ENCODE measurements around the gene KDM5B. TPM values are rescaled to one million over a fixed set of nuclear protein-coding genes. Genes with fewer than 3 reads are reported as not detected.

KDM5B gene
- total and polyA plus RNA-seq, 5 donors from 2014 or later, result 13.7 to 77.7 (median 15.1) TPM

GRCh38 chr1:202811296-202812175 is 3.3 kb upstream of the KDM5B start:
- Histone ChIP-seq H3K4me3 (ENCODE audit: low read depth, low read length) (peak overlapping the region; percentile 62), H3K36me3 (ENCODE audit: control insufficient read depth, insufficient read depth, low read length) (no peaks in the 10 kb centered on the region), H3K27ac (ENCODE audit: insufficient read depth, low read length, poor library complexity, severe bottlenecking) (no peak overlapping the region), H3K4me1 (ENCODE audit: control insufficient read depth, insufficient read depth, low read length, poor library complexity, severe bottlenecking) (peaks cover 23% of the 10 kb centered on the region), H3K9me3 (ENCODE audit: control insufficient read depth in 2 of 2, low read length in 2 of 2) (no peaks in the 10 kb centered on the region), H3K27me3 (ENCODE audit: control insufficient read depth, insufficient read depth, low read length) (no peaks in the 10 kb centered on the region)
- ATAC-seq (ENCODE audit: low read depth in 2 of 2), result no peak
- peak; percentile 25 to 69 (median 30) for DNase-seq
- no peaks in the 10 kb centered on the region for H3K9me3 Mint-ChIP-seq
- H3K27me3 Mint-ChIP-seq, result peaks cover 27% of the 10 kb centered on the region
- peak overlapping the region; percentile 86 to 99 (median 95) for H3K4me3 Mint-ChIP-seq
- H3K36me3 Mint-ChIP-seq, result no peaks in the 10 kb centered on the region
- H3K4me1 Mint-ChIP-seq, result peaks cover 10 to 29% (median 22%) of the 10 kb centered on the region in 4 donors
- peak overlapping the region in 2 of 3 donors; percentile 66 to 94 for H3K27ac Mint-ChIP-seq

DNA sequence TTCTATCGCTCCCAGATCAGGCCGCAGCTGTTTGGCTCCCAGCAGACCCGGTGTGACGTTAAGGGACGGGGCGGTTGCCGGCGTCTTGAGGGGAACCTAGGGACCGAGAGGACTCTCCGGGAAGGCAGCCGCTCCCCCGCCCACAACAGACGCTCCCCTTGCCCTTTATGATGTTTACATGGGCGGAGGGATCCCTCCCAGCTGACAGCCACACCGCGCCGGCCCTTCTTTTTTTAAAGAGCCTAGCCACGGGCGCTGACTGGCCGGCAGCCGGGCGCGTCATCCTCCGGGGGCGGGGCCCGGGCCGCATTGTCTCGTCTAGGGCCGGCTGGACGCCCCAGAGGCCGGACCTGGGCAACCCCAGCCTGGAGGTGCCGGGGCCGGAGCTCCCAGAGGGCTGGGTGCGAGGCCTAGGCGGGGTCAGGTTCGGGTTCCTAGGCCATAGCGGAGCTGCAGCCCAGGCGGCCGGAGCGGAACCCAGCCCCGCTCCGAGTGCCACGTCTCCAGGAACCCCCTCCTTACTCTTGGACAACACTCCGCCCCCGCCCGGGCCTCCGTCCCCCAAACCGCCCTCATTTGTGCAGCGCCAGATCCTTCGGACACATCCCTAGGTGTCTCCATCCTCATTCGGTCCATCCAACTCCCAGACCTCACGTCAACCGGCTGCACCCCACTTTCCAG is 2.5 kb upstream of the KDM5B start, which contains the start of gene PCAT6:
Gene PCAT6 (plus strand): TSS at position 340 of the 681 bp plus-strand sequence.
- H3K27ac Mint-ChIP-seq, result peak within 1 kb of the TSS; percentile 45 to 94 (median 66)
- H3K36me3 ChIP-seq (ENCODE audit: control insufficient read depth, insufficient read depth, low read length), result no peaks in the 10 kb centered on the region
- H3K9me3 ChIP-seq (ENCODE audit: control insufficient read depth in 2 of 2, low read length in 2 of 2), result no peaks in the 10 kb centered on the region
- peaks cover 24% of the 10 kb centered on the region for H3K27me3 Mint-ChIP-seq
- peak within 1 kb of the TSS; percentile 88 for H3K4me3 ChIP-seq (ENCODE audit: low read depth, low read length)
- H3K9me3 Mint-ChIP-seq, result no peaks in the 10 kb centered on the region
- DNase-seq (peak; percentile 80 to 95 (median 85)), ATAC-seq (ENCODE audit: low read depth in 2 of 2) (peak; percentile 74 to 81)
- H3K4me1 Mint-ChIP-seq, result peaks cover 15 to 36% (median 28%) of the 10 kb centered on the region in 4 donors
- H3K27me3 ChIP-seq (ENCODE audit: control insufficient read depth, insufficient read depth, low read length), result no peaks in the 10 kb centered on the region
- H3K27ac ChIP-seq (ENCODE audit: insufficient read depth, low read length, poor library complexity, severe bottlenecking), result peak within 1 kb of the TSS; percentile 51
- no peaks in the 10 kb centered on the region for H3K36me3 Mint-ChIP-seq
- H3K4me1 ChIP-seq (ENCODE audit: control insufficient read depth, insufficient read depth, low read length, poor library complexity, severe bottlenecking), result peaks cover 30% of the 10 kb centered on the region
- peak within 1 kb of the TSS; percentile 86 to 99 (median 95) for H3K4me3 Mint-ChIP-seq

GRCh38 chr1:202810193-202810614 is 2.0 kb upstream of the KDM5B start:
- Mint-ChIP-seq H3K36me3 (no peaks in the 10 kb centered on the region), H3K27ac (peak overlapping the region; percentile 45 to 87 (median 66)), H3K4me1 (peaks cover 15 to 42% (median 34%) of the 10 kb centered on the region in 4 donors), H3K4me3 (peak overlapping the region; percentile 86 to 99 (median 95)), H3K27me3 (peaks cover 23% of the 10 kb centered on the region), H3K9me3 (no peaks in the 10 kb centered on the region)
- no peak for ATAC-seq (ENCODE audit: low read depth in 2 of 2)
- peak overlapping the region; percentile 88 for H3K4me3 ChIP-seq (ENCODE audit: low read depth, low read length)
- H3K36me3 ChIP-seq (ENCODE audit: control insufficient read depth, insufficient read depth, low read length), result no peaks in the 10 kb centered on the region
- no peaks in the 10 kb centered on the region for H3K9me3 ChIP-seq (ENCODE audit: control insufficient read depth in 2 of 2, low read length in 2 of 2)
- no peaks in the 10 kb centered on the region for H3K27me3 ChIP-seq (ENCODE audit: control insufficient read depth, insufficient read depth, low read length)
- H3K4me1 ChIP-seq (ENCODE audit: control insufficient read depth, insufficient read depth, low read length, poor library complexity, severe bottlenecking), result peaks cover 33% of the 10 kb centered on the region
- H3K27ac ChIP-seq (ENCODE audit: insufficient read depth, low read length, poor library complexity, severe bottlenecking), result peak overlapping the region; percentile 51
- no peak for DNase-seq

GRCh38 chr1:202809597-202810159 is 1.5 kb upstream of the KDM5B start:
- Mint-ChIP-seq H3K27ac (peak overlapping the region; percentile 33 to 66 (median 38)), H3K36me3 (no peaks in the 10 kb centered on the region), H3K9me3 (no peaks in the 10 kb centered on the region), H3K4me1 (peaks cover 15 to 47% (median 38%) of the 10 kb centered on the region in 4 donors), H3K27me3 (peaks cover 23% of the 10 kb centered on the region), H3K4me3 (peak overlapping the region; percentile 83 to 99 (median 90))
- peak overlapping the region; percentile 88 for H3K4me3 ChIP-seq (ENCODE audit: low read depth, low read length)
- ATAC-seq (ENCODE audit: low read depth in 2 of 2), result no peak
- peaks cover 33% of the 10 kb centered on the region for H3K4me1 ChIP-seq (ENCODE audit: control insufficient read depth, insufficient read depth, low read length, poor library complexity, severe bottlenecking)
- H3K36me3 ChIP-seq (ENCODE audit: control insufficient read depth, insufficient read depth, low read length), result no peaks in the 10 kb centered on the region
- H3K9me3 ChIP-seq (ENCODE audit: control insufficient read depth in 2 of 2, low read length in 2 of 2), result no peaks in the 10 kb centered on the region
- H3K27me3 ChIP-seq (ENCODE audit: control insufficient read depth, insufficient read depth, low read length), result no peaks in the 10 kb centered on the region
- DNase-seq, result no peak
- H3K27ac ChIP-seq (ENCODE audit: insufficient read depth, low read length, poor library complexity, severe bottlenecking), result no peak overlapping the region

GRCh38 chr1:202807451-202807925 is 733 bp downstream of the KDM5B start:
- Mint-ChIP-seq H3K36me3 (no peaks in the 10 kb centered on the region), H3K27me3 (peaks cover 14% of the 10 kb centered on the region), H3K27ac (no peak overlapping the region), H3K4me3 (peak overlapping the region; percentile 83 to 99 (median 88)), H3K4me1 (peaks cover 29 to 68% (median 53%) of the 10 kb centered on the region in 4 donors), H3K9me3 (no peaks in the 10 kb centered on the region)
- Histone ChIP-seq H3K9me3 (ENCODE audit: control insufficient read depth in 2 of 2, low read length in 2 of 2) (no peaks in the 10 kb centered on the region), H3K4me1 (ENCODE audit: control insufficient read depth, insufficient read depth, low read length, poor library complexity, severe bottlenecking) (peaks cover 33% of the 10 kb centered on the region), H3K36me3 (ENCODE audit: control insufficient read depth, insufficient read depth, low read length) (no peaks in the 10 kb centered on the region), H3K4me3 (ENCODE audit: low read depth, low read length) (no peak overlapping the region), H3K27me3 (ENCODE audit: control insufficient read depth, insufficient read depth, low read length) (no peaks in the 10 kb centered on the region), H3K27ac (ENCODE audit: insufficient read depth, low read length, poor library complexity, severe bottlenecking) (peak overlapping the region; percentile 65)
- peak; percentile 16 to 62 (median 26) for DNase-seq
- ATAC-seq (ENCODE audit: low read depth in 2 of 2), result peak in 1 of 2 donors; percentile 11

- Mint-ChIP-seq H3K27ac (peak overlapping the region; percentile 82 to 92 (median 88)), H3K9me3 (no peaks in the 10 kb centered on the region), H3K4me3 (peak overlapping the region; percentile 83 to 99 (median 88)), H3K27me3 (peaks cover 14% of the 10 kb centered on the region), H3K36me3 (no peaks in the 10 kb centered on the region), H3K4me1 (peaks cover 31 to 73% (median 56%) of the 10 kb centered on the region in 4 donors)
- no peaks in the 10 kb centered on the region for H3K36me3 ChIP-seq (ENCODE audit: control insufficient read depth, insufficient read depth, low read length)
- ATAC-seq (ENCODE audit: low read depth in 2 of 2) (no peak), DNase-seq (peak in 1 of 3 donors; percentile 37)
- H3K4me1 ChIP-seq (ENCODE audit: control insufficient read depth, insufficient read depth, low read length, poor library complexity, severe bottlenecking), result peaks cover 39% of the 10 kb centered on the region
- peak overlapping the region; percentile 86 for H3K4me3 ChIP-seq (ENCODE audit: low read depth, low read length)
- H3K27me3 ChIP-seq (ENCODE audit: control insufficient read depth, insufficient read depth, low read length), result no peaks in the 10 kb centered on the region
- peak overlapping the region; percentile 65 for H3K27ac ChIP-seq (ENCODE audit: insufficient read depth, low read length, poor library complexity, severe bottlenecking)
- H3K9me3 ChIP-seq (ENCODE audit: control insufficient read depth in 2 of 2, low read length in 2 of 2), result no peaks in the 10 kb centered on the region
These were observed 1.3 kb downstream of the KDM5B start for GRCh38 chr1:202806845-202807450.
